K562 (cell line): ENCODE measurements around the gene MED29. TPM values are rescaled to one million over a fixed set of nuclear protein-coding genes. Genes with fewer than 3 reads are reported as not detected.

Experiments used
- CBFA2T3 ChIP-seq: fragments of 450-650 bp; IDR thresholded peaks from 2 replicates; pipeline ENCODE4 v1.6.1; 2017
- FOXM1 ChIP-seq, 2 experiments: fragments of 450-650 bp in 1 of 2; sonication (generic) in 1 of 2; formaldehyde crosslinking in 1 of 2; IDR thresholded peaks; 2 replicates each; pipeline versions ENCODE4 v1.6.1 to v1.9.0; 2017 to 2022; ENCODE audit warnings: low read depth in 2 of 2, mild to moderate bottlenecking in 2 of 2, missing genetic modification reagents in 1 of 2, moderate library complexity in 1 of 2
- ILK ChIP-seq: fragments of 450-650 bp; IDR thresholded peaks from 2 replicates; pipeline ENCODE4 v1.6.1; 2016; ENCODE audit warnings: missing genetic modification characterization, low read depth, mild to moderate bottlenecking, missing compliant biosample characterization, moderate library complexity, borderline replicate concordance
- polyA plus RNA-seq, 8 experiments: library from polyadenylated mRNA; depleted of rRNA in 4 of 8; stranded (reverse) in 5 of 8; unstranded in 3 of 8; fragments of >200 nt; fragmentation: Nextera tagmentation in 2 of 8; fragmentation: Illumina TruSeq in 1 of 8; extraction: Ambion mirVana in 2 of 8; extraction: Trizol in 1 of 8; gene quantifications; 2 replicates each; pipeline versions ENCODE4 v1.2.1 to v1.2.3, GENCODE V29; 2011 to 2014; ENCODE audit warnings: inconsistent platforms in 1 of 8, missing spikeins in 1 of 8
- total RNA-seq, 7 experiments: library from RNA; depleted of rRNA in 6 of 7; stranded (reverse); fragments of >200 nt in 6 of 7; fragmentation: Illumina TruSeq in 2 of 7; extraction: Trizol in 2 of 7; gene quantifications; 2 replicates each; pipeline versions ENCODE4 v1.2.1 to v1.2.3, GENCODE V29; 2011 to 2021; ENCODE audit warnings: low replicate concordance in 1 of 7
- TF ChIP-seq, protein P1 (sequence below): sonication (generic); formaldehyde crosslinking; IDR thresholded peaks from 2 replicates; pipeline ENCODE4 v1.8.1; 2023; ENCODE audit warnings: mild to moderate bottlenecking, missing genetic modification reagents
- TF ChIP-seq, protein P2 (sequence below), 2 experiments: IDR thresholded peaks in 1 of 2; conservative IDR thresholded peaks in 1 of 2; 2 replicates each; pipeline ENCODE4 v1.6.1; 2016; ENCODE audit warnings: low read depth in 2 of 2, mild to moderate bottlenecking in 1 of 2, missing compliant biosample characterization in 1 of 2, missing genetic modification characterization in 1 of 2, moderate library complexity in 1 of 2
- TF ChIP-seq, protein P3 (sequence below), 2 experiments: fragments of 450-650 bp in 1 of 2; sonication (generic) in 1 of 2; formaldehyde crosslinking in 1 of 2; IDR thresholded peaks; 2 replicates each; pipeline versions ENCODE4 v1.7.1 to v1.9.0; 2016 to 2022; ENCODE audit warnings: inconsistent platforms in 1 of 2, mild to moderate bottlenecking in 1 of 2, missing genetic modification reagents in 1 of 2
- TF ChIP-seq, protein P4 (sequence below): fragments of 250-450 bp; sonication (Bioruptor Pico); IDR thresholded peaks from 2 replicates; pipeline ENCODE4 v1.5.0; 2020; ENCODE audit warnings: mild to moderate bottlenecking, borderline replicate concordance

The MED29 gene
- total and polyA plus RNA-seq, 9 of the 15 experiments (the other 6 are each of a cell fraction or from before 2014, with no cell fraction given), result 1.8 to 22.6 (median 12.4) TPM

DNA sequence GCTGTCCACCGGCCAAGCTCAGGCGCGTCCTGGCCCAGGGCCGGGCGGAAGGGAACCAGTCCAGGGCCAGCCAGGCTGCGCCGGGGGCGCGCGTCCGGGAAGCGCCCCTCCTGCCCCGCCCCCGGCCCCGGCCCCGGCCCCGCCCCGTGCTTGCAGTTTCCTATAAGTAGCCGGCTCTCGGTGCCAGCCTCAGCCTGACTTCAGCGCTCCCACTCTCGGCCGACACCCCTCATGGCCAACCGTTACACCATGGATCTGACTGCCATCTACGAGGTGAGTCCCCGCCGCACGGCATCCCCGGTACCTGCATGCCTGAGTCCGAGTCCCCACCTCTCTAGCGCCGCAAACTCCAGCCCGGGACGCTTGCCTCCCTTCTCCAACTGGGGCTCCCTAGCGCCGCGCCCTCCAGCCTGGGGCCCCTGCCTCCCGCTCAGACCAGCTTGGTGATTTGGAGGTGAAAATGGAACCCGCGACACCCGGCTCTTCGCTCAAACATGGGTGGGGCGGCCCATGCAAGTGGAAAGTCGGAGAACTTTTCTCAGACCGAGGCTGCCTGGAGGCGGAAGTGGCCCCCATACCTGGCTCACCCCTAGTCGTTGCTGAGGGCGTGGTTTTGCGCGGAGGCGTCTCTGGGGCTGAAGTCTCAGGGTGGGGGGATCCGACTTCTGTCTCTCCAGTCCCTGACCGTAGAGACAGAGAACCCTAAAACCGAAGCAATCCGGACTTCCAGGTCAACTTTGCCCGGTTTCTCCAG is 15.7 kb downstream of the MED29 start, which contains the start of gene ZFP36 (continued):
- TF ChIP-seq, protein P1, sequence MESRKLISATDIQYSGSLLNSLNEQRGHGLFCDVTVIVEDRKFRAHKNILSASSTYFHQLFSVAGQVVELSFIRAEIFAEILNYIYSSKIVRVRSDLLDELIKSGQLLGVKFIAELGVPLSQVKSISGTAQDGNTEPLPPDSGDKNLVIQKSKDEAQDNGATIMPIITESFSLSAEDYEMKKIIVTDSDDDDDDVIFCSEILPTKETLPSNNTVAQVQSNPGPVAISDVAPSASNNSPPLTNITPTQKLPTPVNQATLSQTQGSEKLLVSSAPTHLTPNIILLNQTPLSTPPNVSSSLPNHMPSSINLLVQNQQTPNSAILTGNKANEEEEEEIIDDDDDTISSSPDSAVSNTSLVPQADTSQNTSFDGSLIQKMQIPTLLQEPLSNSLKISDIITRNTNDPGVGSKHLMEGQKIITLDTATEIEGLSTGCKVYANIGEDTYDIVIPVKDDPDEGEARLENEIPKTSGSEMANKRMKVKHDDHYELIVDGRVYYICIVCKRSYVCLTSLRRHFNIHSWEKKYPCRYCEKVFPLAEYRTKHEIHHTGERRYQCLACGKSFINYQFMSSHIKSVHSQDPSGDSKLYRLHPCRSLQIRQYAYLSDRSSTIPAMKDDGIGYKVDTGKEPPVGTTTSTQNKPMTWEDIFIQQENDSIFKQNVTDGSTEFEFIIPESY (CRISPR knock-in tag), result no peak; the same call in 1 of the 2 replicates
- TF ChIP-seq ILK (tag) (no peak), CBFA2T3 (no peak), FOXM1 (IDR thresholded peaks at IDR 0.05; ENCODE audit: low read depth) (no peak), FOXM1 (CRISPR knock-in tag; IDR thresholded peaks at IDR 0.05; ENCODE audit: low read depth) (no peak)
- TF ChIP-seq, protein P2, sequence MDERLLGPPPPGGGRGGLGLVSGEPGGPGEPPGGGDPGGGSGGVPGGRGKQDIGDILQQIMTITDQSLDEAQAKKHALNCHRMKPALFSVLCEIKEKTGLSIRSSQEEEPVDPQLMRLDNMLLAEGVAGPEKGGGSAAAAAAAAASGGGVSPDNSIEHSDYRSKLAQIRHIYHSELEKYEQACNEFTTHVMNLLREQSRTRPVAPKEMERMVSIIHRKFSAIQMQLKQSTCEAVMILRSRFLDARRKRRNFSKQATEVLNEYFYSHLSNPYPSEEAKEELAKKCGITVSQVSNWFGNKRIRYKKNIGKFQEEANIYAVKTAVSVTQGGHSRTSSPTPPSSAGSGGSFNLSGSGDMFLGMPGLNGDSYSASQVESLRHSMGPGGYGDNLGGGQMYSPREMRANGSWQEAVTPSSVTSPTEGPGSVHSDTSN (CRISPR knock-in tag; IDR thresholded peaks at IDR 0.05; ENCODE audit: low read depth), result no peak
- TF ChIP-seq, protein P2 (tag; conservative IDR thresholded peaks at IDR 0.05; ENCODE audit: low read depth), result no peak
- TF ChIP-seq, protein P3, sequence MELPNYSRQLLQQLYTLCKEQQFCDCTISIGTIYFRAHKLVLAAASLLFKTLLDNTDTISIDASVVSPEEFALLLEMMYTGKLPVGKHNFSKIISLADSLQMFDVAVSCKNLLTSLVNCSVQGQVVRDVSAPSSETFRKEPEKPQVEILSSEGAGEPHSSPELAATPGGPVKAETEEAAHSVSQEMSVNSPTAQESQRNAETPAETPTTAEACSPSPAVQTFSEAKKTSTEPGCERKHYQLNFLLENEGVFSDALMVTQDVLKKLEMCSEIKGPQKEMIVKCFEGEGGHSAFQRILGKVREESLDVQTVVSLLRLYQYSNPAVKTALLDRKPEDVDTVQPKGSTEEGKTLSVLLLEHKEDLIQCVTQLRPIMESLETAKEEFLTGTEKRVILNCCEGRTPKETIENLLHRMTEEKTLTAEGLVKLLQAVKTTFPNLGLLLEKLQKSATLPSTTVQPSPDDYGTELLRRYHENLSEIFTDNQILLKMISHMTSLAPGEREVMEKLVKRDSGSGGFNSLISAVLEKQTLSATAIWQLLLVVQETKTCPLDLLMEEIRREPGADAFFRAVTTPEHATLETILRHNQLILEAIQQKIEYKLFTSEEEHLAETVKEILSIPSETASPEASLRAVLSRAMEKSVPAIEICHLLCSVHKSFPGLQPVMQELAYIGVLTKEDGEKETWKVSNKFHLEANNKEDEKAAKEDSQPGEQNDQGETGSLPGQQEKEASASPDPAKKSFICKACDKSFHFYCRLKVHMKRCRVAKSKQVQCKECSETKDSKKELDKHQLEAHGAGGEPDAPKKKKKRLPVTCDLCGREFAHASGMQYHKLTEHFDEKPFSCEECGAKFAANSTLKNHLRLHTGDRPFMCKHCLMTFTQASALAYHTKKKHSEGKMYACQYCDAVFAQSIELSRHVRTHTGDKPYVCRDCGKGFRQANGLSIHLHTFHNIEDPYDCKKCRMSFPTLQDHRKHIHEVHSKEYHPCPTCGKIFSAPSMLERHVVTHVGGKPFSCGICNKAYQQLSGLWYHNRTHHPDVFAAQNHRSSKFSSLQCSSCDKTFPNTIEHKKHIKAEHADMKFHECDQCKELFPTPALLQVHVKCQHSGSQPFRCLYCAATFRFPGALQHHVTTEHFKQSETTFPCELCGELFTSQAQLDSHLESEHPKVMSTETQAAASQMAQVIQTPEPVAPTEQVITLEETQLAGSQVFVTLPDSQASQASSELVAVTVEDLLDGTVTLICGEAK (IDR thresholded peaks at IDR 0.05), result peak; percentile 8; the same call in 1 of the 2 replicates
- TF ChIP-seq, protein P3 (CRISPR knock-in tag; IDR thresholded peaks at IDR 0.05), result no peak
- TF ChIP-seq, protein P4, sequence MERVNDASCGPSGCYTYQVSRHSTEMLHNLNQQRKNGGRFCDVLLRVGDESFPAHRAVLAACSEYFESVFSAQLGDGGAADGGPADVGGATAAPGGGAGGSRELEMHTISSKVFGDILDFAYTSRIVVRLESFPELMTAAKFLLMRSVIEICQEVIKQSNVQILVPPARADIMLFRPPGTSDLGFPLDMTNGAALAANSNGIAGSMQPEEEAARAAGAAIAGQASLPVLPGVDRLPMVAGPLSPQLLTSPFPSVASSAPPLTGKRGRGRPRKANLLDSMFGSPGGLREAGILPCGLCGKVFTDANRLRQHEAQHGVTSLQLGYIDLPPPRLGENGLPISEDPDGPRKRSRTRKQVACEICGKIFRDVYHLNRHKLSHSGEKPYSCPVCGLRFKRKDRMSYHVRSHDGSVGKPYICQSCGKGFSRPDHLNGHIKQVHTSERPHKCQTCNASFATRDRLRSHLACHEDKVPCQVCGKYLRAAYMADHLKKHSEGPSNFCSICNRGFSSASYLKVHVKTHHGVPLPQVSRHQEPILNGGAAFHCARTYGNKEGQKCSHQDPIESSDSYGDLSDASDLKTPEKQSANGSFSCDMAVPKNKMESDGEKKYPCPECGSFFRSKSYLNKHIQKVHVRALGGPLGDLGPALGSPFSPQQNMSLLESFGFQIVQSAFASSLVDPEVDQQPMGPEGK (CRISPR knock-in tag), result no peak
